22Rv1 (cell line): ENCODE measurements around the gene NUDT1.

Source experiments
- CTCF ChIP-seq: fragments of 450-650 bp; IDR thresholded peaks from 2 replicates; pipeline ENCODE4 v1.5.1; 2017; ENCODE audit warnings: mild to moderate bottlenecking
- ZFX ChIP-seq: fragments of 450-650 bp; IDR thresholded peaks from 2 replicates; pipeline ENCODE4 v1.6.1; 2017; ENCODE audit warnings: antibody characterized with exemption, borderline replicate concordance

DNA sequence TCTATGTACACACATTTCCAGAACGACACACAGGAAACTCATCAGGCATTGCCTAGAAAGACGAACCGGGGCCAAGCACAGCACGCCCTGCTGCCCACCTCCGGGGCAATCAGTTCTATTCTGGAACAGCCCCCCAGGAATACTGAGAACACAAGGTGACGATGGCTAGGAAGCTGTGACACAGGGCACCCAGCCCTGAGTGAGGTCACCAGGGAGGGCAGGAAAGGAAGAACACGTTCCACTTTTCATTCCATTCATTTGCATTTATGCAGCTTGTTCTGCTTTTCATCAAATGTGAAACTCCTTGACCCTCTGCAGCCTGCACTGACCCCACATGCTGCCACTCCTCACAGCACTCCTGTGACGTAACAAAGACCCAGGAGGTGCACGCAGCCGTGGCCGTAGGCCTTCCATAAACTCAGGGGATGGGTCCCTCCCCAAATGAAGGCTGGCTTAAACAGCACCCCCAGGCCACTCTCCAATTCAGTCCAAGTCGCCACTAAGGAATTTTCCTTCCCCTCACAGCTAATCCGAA lies 38.2 kb upstream of the NUDT1 start:
- TF ChIP-seq CTCF (no peak), ZFX (no peak)
